Astrocyte of the spinal cord (primary cell): ENCODE results near the gene FOXN1.

Experiments
- DNase-seq: peaks from one replicate; pipeline ENCODE4 v3.0.0; 2011; ENCODE audit warnings: low read depth, low spot score
- H3K4me3 ChIP-seq: 2 replicates; pipeline ENCODE4 v1.5.1; 2011; ENCODE audit warnings: low read depth, mild to moderate bottlenecking, low read length, moderate library complexity
- CTCF ChIP-seq: IDR thresholded peaks from 2 replicates; pipeline ENCODE4 v1.5.1; 2012; ENCODE audit warnings: low read depth, mild to moderate bottlenecking, low read length, inconsistent platforms
- in situ Hi-C: cut with HindIII; loops from 2 replicates; pipeline ENCODE4 v1.10.0; 2017; ENCODE audit warnings: low sequenced_read_pairs

Gene FOXN1

GRCh38 chr17:28493460-28493859 is 12.7 kb upstream of the FOXN1 start:
- no peak for DNase-seq
- TF ChIP-seq CTCF = no peak
- in situ Hi-C loops = no loop called here
- H3K4me3 ChIP-seq = no peak overlapping the region

GRCh38 chr17:28494445-28495188 is 11.5 kb upstream of the FOXN1 start:
- in situ Hi-C loops = no loop called here
- no peak overlapping the region for H3K4me3 ChIP-seq
- TF ChIP-seq CTCF = peak; percentile 92

GRCh38 chr17:28495635-28496034 is 10.5 kb upstream of the FOXN1 start:
- in situ Hi-C loops = no loop called here
- no peak for DNase-seq
- no peak overlapping the region for H3K4me3 ChIP-seq
- TF ChIP-seq CTCF = no peak

More at GRCh38 chr17:28494445-28495188, 11.5 kb upstream of the FOXN1 start:
- DNase-seq = peak; percentile 49

GRCh38 chr17:28497931-28498330 is 8.2 kb upstream of the FOXN1 start:
- DNase-seq = no peak
- in situ Hi-C loops = no loop called here
- no peak overlapping the region for H3K4me3 ChIP-seq
- TF ChIP-seq CTCF = no peak

GRCh38 chr17:28498652-28499363 is 7.3 kb upstream of the FOXN1 start:
- in situ Hi-C loops = no loop called here
- H3K4me3 ChIP-seq = no peak overlapping the region
- TF ChIP-seq CTCF = no peak
- no peak for DNase-seq

- no peak for DNase-seq
- TF ChIP-seq CTCF = no peak
- no peak overlapping the region for H3K4me3 ChIP-seq
- in situ Hi-C loops = no loop called here
Observed at GRCh38 chr17:28499364-28499664, 6.8 kb upstream of the FOXN1 start.
